ENCODE measurements around the gene GJC1.
A peak's percentile ranks its signal among the peaks of the same experiment; 100 is the strongest.

GJC1 gene

GRCh38 chr17:44785921-44786320 lies 44.2 kb downstream of the GJC1 start:
- TF ChIP-seq, protein P1, sequence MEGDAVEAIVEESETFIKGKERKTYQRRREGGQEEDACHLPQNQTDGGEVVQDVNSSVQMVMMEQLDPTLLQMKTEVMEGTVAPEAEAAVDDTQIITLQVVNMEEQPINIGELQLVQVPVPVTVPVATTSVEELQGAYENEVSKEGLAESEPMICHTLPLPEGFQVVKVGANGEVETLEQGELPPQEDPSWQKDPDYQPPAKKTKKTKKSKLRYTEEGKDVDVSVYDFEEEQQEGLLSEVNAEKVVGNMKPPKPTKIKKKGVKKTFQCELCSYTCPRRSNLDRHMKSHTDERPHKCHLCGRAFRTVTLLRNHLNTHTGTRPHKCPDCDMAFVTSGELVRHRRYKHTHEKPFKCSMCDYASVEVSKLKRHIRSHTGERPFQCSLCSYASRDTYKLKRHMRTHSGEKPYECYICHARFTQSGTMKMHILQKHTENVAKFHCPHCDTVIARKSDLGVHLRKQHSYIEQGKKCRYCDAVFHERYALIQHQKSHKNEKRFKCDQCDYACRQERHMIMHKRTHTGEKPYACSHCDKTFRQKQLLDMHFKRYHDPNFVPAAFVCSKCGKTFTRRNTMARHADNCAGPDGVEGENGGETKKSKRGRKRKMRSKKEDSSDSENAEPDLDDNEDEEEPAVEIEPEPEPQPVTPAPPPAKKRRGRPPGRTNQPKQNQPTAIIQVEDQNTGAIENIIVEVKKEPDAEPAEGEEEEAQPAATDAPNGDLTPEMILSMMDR (IDR thresholded peaks at IDR 0.05), result no peak

GRCh38 chr17:44782326-44782850 lies 47.7 kb downstream of the GJC1 start:
- TF ChIP-seq, protein P1 (IDR thresholded peaks at IDR 0.05), result no peak

- TF ChIP-seq, protein P1 (IDR thresholded peaks at IDR 0.05), result no peak
These were observed 48.3 kb downstream of the GJC1 start for GRCh38 chr17:44781551-44782325.

GRCh38 chr17:44780845-44781480 lies 49.1 kb downstream of the GJC1 start:
- TF ChIP-seq, protein P1 (IDR thresholded peaks at IDR 0.05), result no peak

DNA sequence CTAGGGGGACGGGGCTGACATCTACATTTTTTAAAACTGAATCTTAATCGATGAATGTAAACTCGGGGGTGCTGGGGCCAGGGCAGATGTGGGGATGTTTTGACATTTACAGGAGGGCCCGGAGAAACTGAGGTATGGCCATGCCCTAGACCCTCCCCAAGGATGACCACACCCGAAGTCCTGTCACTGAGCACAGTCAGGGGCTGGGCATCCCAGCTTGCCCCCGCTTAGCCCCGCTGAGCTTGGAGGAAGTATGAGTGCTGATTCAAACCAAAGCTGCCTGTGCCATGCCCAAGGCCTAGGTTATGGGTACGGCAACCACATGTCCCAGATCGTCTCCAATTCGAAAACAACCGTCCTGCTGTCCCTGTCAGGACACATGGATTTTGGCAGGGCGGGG lies 49.9 kb downstream of the GJC1 start:
- TF ChIP-seq, protein P1 (IDR thresholded peaks at IDR 0.05), result no peak

- TF ChIP-seq, protein P1 (IDR thresholded peaks at IDR 0.05), result peak; percentile 95
These were observed 50.7 kb downstream of the GJC1 start for GRCh38 chr17:44779211-44780025.

DNA sequence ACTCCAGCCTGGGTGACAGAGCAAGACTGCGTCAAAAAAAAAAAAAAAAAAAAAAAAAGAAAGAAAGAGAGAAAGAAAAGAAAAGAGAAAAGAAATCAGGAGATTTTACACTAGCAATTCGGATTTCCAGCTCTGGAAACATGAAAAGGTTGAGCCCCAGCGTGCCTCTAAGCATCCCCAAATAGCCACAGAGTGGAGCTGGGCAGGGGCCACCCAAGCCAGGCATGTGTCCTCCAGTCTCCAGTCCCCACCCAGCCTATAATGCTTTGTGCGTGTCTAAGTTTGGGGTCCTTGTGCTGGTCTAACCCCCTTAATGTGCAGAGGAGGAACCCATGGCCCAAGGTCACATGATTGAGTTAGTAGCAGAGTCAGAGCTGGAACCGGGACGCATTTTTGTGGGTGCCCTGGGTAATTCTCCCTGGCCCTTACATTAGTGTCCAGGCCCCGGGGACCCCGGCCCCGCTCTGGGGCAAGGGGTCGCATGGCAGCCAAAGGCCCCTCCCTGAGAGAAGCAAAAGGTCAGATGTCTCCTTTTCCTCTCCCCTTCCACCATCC lies 51.4 kb downstream of the GJC1 start:
- TF ChIP-seq, protein P1 (IDR thresholded peaks at IDR 0.05), result no peak

Measured in LNCAP (cell line).